Embryonic facial prominence (tissue), 1 donor: ENCODE measurements around the gene ZNF385D.

Source experiments
- DNase-seq: peaks from one replicate; pipeline ENCODE4 v3.0.0-alpha.2; 2016; ENCODE audit errors: extremely low spot score

ZNF385D gene

DNA sequence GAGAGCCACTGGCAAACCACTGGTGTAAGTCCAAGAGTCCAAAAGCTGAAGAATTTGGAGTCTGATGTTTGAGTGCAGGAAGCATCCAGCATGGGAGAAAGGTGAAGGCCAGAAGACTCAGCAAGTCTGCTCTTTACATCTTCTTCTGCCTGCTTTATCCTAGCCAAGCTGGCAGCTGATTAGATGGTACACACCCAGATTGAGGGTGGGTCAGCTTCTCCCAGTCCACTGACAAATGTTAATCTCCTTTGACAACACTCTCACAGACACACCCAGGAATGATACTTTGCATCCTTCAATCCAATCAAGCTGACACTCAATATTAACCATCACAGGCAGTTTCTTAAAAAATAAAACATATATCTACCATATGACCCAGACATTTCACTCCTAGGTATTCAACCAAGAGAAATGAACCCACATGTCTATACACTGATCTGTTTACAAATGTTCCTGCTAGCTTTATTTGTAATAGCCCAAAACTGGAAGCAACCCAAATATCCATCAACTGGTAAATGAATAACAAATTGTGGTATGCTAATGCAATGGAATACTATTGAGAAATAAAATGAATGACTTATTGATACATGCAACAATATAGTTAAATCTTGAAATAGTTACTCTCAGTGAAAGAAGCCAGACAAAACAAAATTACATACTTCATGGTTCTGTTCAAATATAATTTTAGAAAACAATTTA lies 373.8 kb downstream of the ZNF385D start:
- no peak for DNase-seq

DNA sequence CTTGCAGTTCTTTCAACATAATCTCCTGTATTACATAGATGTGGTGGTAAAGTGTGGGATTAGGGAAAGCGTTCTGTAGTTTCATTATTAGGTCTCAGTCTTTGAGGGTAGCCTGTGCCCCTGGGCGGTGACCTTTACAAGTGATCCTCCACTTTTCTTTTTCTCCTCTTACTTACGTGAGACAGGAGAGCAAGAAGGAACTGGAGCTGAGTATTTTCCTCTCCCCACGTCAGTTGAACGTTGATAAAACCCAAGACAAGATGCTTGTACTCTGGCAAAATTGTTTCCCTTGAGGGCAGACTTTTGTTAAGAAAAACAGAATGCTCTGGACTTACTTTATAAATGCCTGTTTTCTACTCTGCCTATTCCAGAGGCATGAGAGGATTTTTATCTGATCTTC lies 378.7 kb downstream of the ZNF385D start:
- DNase-seq = no peak
